Measurements from ENCODE around the gene ADAMTS12.

The ADAMTS12 gene

DNA sequence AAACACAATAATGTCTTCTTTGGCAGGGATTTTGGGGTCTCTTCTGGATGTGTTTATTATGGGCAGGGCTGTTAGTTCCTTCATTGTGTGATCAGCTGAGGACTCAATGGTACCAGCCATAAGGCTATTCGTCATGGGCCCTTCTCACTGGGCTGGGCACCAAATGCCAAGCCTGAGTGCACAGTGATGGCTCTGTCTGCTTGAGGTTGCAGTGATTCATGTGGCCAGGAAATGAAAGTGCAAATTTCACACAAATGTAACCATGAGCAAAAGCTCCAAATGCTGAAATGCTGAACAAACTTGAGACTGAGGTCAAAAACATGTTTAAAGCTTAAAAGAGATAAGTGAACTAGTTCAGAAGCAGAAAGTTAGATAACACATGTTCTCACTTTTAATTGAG, 260.0 kb downstream of the ADAMTS12 start:
- TF ChIP-seq CTCF (conservative IDR thresholded peaks at IDR 0.05) (no peak), ZFX (IDR thresholded peaks at IDR 0.05) (no peak)
- H3K27ac ChIP-seq: no peak overlapping the region

GRCh38 chr5:33631139-33631538, 260.7 kb downstream of the ADAMTS12 start:
- H3K27ac ChIP-seq: no peak overlapping the region
- TF ChIP-seq CTCF (conservative IDR thresholded peaks at IDR 0.05): no peak

GRCh38 chr5:33629999-33630398, 261.8 kb downstream of the ADAMTS12 start:
- H3K27ac ChIP-seq: no peak overlapping the region
- TF ChIP-seq ZFX (IDR thresholded peaks at IDR 0.05) (no peak), CTCF (conservative IDR thresholded peaks at IDR 0.05) (no peak)

DNA sequence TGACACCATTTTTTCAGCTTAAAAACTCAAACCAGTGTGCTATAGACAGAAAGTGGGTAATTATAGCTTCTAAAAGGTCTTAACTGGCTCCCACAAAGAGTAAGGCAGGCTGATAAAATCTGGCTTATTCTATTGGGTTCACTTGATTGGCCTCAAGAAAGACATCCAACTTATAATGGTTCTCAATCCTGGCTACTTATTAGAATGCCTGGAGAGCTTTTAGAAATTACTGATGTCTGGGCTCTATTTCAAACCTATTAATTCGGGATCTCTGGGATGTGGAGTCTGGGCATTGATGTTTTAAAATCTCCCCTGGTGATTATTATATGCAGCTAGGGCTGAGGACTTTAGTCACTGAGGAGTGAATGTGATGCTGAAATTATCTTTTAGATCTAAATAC, 263.0 kb downstream of the ADAMTS12 start:
- no peak for TF ChIP-seq CTCF (conservative IDR thresholded peaks at IDR 0.05)
- no peak for TF ChIP-seq ZFX (IDR thresholded peaks at IDR 0.05)
- H3K27ac ChIP-seq: no peak overlapping the region

DNA sequence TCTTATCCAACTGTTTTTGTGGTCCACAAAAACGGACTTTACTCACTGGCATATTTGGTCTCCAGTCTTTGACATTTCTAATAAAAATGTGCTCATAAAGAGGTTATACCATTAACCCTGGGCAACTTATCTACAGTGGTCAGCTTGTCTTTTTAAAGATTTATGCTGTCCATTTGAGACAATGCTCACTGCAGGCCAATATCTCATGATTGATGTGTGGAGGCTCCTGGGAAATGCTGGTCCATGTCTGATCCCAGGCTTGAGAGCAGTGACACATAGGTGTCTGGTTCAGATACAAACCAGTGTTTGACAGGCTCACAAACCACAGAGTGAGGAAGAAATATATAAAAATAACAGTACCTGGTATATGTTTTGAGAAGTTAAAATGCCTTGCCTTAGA, 270.3 kb downstream of the ADAMTS12 start:
- no peak for TF ChIP-seq ZFX (IDR thresholded peaks at IDR 0.05)
- TF ChIP-seq CTCF (conservative IDR thresholded peaks at IDR 0.05): no peak

GRCh38 chr5:33614039-33614438, 277.8 kb downstream of the ADAMTS12 start:
- TF ChIP-seq ZFX (IDR thresholded peaks at IDR 0.05) (no peak), CTCF (conservative IDR thresholded peaks at IDR 0.05) (no peak)
- no peak overlapping the region for H3K27ac ChIP-seq

More for the DNA sequence above, 270.3 kb downstream of the ADAMTS12 start:
- no peak overlapping the region for H3K27ac ChIP-seq

- TF ChIP-seq ZFX (IDR thresholded peaks at IDR 0.05) (no peak), CTCF (conservative IDR thresholded peaks at IDR 0.05) (no peak)
- H3K27ac ChIP-seq: no peak overlapping the region
Measured at GRCh38 chr5:33612386-33612785, 279.4 kb downstream of the ADAMTS12 start.
